HG03565 (cell line): Measurements from ENCODE around the gene ZNF19.

Experiments
- ATAC-seq: cut with Tn5 transposase; IDR thresholded peaks from one replicate; pipeline ENCODE4 v1.9.1; 2021; ENCODE audit warnings: mild to moderate bottlenecking, moderate library complexity; ENCODE audit not compliant: unreplicated experiment

ZNF19 gene

GRCh38 chr16:71443714-71444113, 45.4 kb downstream of the ZNF19 start:
- no peak for ATAC-seq

GRCh38 chr16:71442051-71442440, 47.1 kb downstream of the ZNF19 start, which contains the start of gene TLE7:
Gene TLE7 (minus strand): TSS chr16:71442054. CDS start chr16:71433324, 8,730 bp downstream.
- ATAC-seq = no peak

GRCh38 chr16:71441348-71442050, 47.6 kb downstream of the ZNF19 start:
- no peak for ATAC-seq

GRCh38 chr16:71440669-71441347, 48.3 kb downstream of the ZNF19 start:
- no peak for ATAC-seq

GRCh38 chr16:71439523-71439922, 49.6 kb downstream of the ZNF19 start:
- ATAC-seq = no peak

- ATAC-seq = no peak
Measured at GRCh38 chr16:71436473-71436872, 52.7 kb downstream of the ZNF19 start.

GRCh38 chr16:71432906-71433305, 56.2 kb downstream of the ZNF19 start:
- ATAC-seq = no peak

- no peak for ATAC-seq
Measured at GRCh38 chr16:71431991-71432390, 57.1 kb downstream of the ZNF19 start.

- ATAC-seq = no peak
Measured at GRCh38 chr16:71431176-71431575, 57.9 kb downstream of the ZNF19 start.

GRCh38 chr16:71430744-71431143, 58.4 kb downstream of the ZNF19 start:
- no peak for ATAC-seq

- ATAC-seq = no peak
Measured at GRCh38 chr16:71429581-71429980, 59.5 kb downstream of the ZNF19 start.

GRCh38 chr16:71428883-71429282, 60.2 kb downstream of the ZNF19 start:
- no peak for ATAC-seq

GRCh38 chr16:71428385-71428784, 60.7 kb downstream of the ZNF19 start:
- no peak for ATAC-seq

GRCh38 chr16:71426880-71427615, 62.1 kb downstream of the ZNF19 start:
- ATAC-seq = peak; percentile 3

- ATAC-seq = peak; percentile 70
Measured at GRCh38 chr16:71426069-71426879, 62.9 kb downstream of the ZNF19 start.

- ATAC-seq = no peak
Measured at GRCh38 chr16:71425746-71426068, 63.4 kb downstream of the ZNF19 start.

GRCh38 chr16:71424626-71425025, 64.5 kb downstream of the ZNF19 start:
- no peak for ATAC-seq

GRCh38 chr16:71423865-71424264, 65.3 kb downstream of the ZNF19 start:
- ATAC-seq = no peak
